Adrenal gland (tissue), 12 donors: Measurements from ENCODE around the gene RAD51. TPM values are rescaled to one million over a fixed set of nuclear protein-coding genes. Genes with fewer than 3 reads are reported as not detected.

Experiments
- DNase-seq, 7 donors: peaks; one replicate each; pipeline ENCODE4 v3.0.0-alpha.2; 2019 to 2020
- H3K27ac ChIP-seq, 5 donors: fragments of 200-600 bp; sonication (generic) in 4 of 5; 1 replicate in 3 of 5; 2 replicates in 2 of 5; pipeline versions ENCODE4 v1.5.1 to v1.8.0; 2016 to 2020; ENCODE audit warnings: mild to moderate bottlenecking in 1 of 5
- H3K27me3 ChIP-seq: fragments of 200-600 bp; 2 replicates; pipeline ENCODE4 v1.8.0; 2021
- H3K36me3 ChIP-seq, 2 donors: fragments of 200-600 bp; replicated peaks in 1 of 2; 1 replicate in 1 of 2; 2 replicates in 1 of 2; pipeline versions ENCODE4 v1.5.1 to v1.8.0; 2018 to 2022
- H3K4me1 ChIP-seq, 2 donors: fragments of 200-600 bp; replicated peaks in 1 of 2; 1 replicate in 1 of 2; 2 replicates in 1 of 2; pipeline versions ENCODE4 v1.5.1 to v1.8.0; 2018 to 2021
- H3K4me3 ChIP-seq, 4 donors: fragments of 200-600 bp; sonication (generic) in 3 of 4; one replicate each; pipeline ENCODE4 v1.5.1; 2016 to 2018
- H3K9me3 ChIP-seq, 3 donors: fragments of 200-600 bp; sonication (generic) in 1 of 3; replicated peaks in 1 of 3; 1 replicate in 2 of 3; 2 replicates in 1 of 3; pipeline versions ENCODE4 v1.5.1 to v1.8.0; 2016 to 2021
- POLR2A ChIP-seq, 2 donors: fragments of 450-650 bp; IDR thresholded peaks; one replicate each; pipeline ENCODE4 v1.6.1; 2017; ENCODE audit warnings: antibody characterized with exemption in 2 of 2, mild to moderate bottlenecking in 2 of 2, moderate library complexity in 1 of 2
- WGBS, 4 donors: extraction: QIAGEN DNeasy Blood & Tissue Kit in 2 of 4; methylation state at CpG; one replicate each; pipeline versions ENCODE4 v1.1.5 to v1.1.7; 2013 to 2017; 5-methylcytosine and 5-hydroxymethylcytosine counted together
- intact Hi-C, 2 donors: fragments of 100-400 bp; cut with DNase I; formaldehyde crosslinking; loops; one replicate each; pipeline versions ENCODE4 v1.14.1 to v1.15.0; 2022 to 2023
- polyA plus RNA-seq, 3 donors: library from polyadenylated mRNA; stranded (reverse); fragments of 200-250 nt in 2 of 3; fragments of 350-450 nt in 1 of 3; fragmentation: Illumina TruSeq in 1 of 3; extraction: RNeasy Lipid Tissue Mini Kit (QIAGEN cat#74804) in 1 of 3; gene quantifications; one replicate each; pipeline ENCODE4 v1.2.3, GENCODE V29; 2013 to 2014
- total RNA-seq, 9 donors: library from RNA; depleted of rRNA in 4 of 9; stranded (reverse); fragments of >200 nt in 4 of 9; fragments of 120-200 nt in 1 of 9; fragmentation: NEBNext Ultra II Directional in 1 of 9; extraction: Animal tissue kit (Norgen Biotek cat#: 25700) in 1 of 9; gene quantifications; one replicate each; pipeline versions ENCODE4 v1.1.0 to v1.2.4, GENCODE V29; 2013 to 2023
- TF ChIP-seq, protein P1 (sequence below), 6 experiments: fragments of 450-650 bp in 4 of 6; fragments of 200-600 bp in 2 of 6; sonication (generic) in 1 of 6; IDR thresholded peaks; 1 replicate in 5 of 6; 2 replicates in 1 of 6; pipeline versions ENCODE4 v1.5.1 to v1.8.0; 2016 to 2021; ENCODE audit warnings: antibody characterized with exemption in 6 of 6, mild to moderate bottlenecking in 2 of 6, moderate library complexity in 1 of 6
- donor health status: healthy with polysubstance abuse.
- donor health status: Bipolar disorder and iron deficiency.
- donor health status: DM: yes; HTN: yes; CAD: no.
- donor health status: DM: no; HTN: no; CAD: no.
- donor health status: DM: no; HTN: no; CAD: no.
- donor health status: DM: yes; HTN: yes; CAD: no.

The RAD51 gene
- total and polyA plus RNA-seq, 12 donors = 0.47 to 5.2 (median 0.82) TPM; not detected in 3

- Histone ChIP-seq H3K4me1 (peaks cover 0 to 18% of the 10 kb centered on the region in 2 donors), H3K27me3 (no peaks in the 10 kb centered on the region), H3K27ac (no peak overlapping the region), H3K9me3 (no peaks in the 10 kb centered on the region), H3K36me3 (peaks cover 0 to 29% of the 10 kb centered on the region in 2 donors), H3K4me3 (no peak overlapping the region)
- intact Hi-C loops = no loop called here
- WGBS, 4 donors = 94 to 98% (median 95%) methylated on average over 11 to 12 of the region's 12 CpGs
- DNase-seq = no peak
- TF ChIP-seq, protein P1, sequence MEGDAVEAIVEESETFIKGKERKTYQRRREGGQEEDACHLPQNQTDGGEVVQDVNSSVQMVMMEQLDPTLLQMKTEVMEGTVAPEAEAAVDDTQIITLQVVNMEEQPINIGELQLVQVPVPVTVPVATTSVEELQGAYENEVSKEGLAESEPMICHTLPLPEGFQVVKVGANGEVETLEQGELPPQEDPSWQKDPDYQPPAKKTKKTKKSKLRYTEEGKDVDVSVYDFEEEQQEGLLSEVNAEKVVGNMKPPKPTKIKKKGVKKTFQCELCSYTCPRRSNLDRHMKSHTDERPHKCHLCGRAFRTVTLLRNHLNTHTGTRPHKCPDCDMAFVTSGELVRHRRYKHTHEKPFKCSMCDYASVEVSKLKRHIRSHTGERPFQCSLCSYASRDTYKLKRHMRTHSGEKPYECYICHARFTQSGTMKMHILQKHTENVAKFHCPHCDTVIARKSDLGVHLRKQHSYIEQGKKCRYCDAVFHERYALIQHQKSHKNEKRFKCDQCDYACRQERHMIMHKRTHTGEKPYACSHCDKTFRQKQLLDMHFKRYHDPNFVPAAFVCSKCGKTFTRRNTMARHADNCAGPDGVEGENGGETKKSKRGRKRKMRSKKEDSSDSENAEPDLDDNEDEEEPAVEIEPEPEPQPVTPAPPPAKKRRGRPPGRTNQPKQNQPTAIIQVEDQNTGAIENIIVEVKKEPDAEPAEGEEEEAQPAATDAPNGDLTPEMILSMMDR (IDR thresholded peaks at IDR 0.05) = no peak
- no peak for TF ChIP-seq POLR2A (IDR thresholded peaks at IDR 0.05)
Observed at GRCh38 chr15:40751745-40752144, 56.8 kb downstream of the RAD51 start.

DNA sequence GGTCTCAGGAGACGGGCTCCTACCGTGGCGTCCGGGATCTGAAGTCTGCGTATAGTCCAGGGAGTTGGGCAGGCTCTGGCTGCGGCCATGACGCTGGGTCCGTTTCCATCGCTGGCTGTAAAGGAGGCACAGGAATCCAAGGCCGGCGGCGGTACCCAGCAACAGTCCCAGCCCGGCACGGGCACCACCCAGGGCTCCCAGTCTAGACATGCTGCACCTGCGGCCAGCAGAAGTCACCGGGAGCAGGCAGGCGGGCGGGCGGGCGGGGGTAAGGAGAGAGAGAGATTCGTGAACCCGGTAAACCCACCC is 59.6 kb downstream of the RAD51 start:
- Histone ChIP-seq H3K9me3 (no peaks in the 10 kb centered on the region), H3K4me1 (peaks cover 0 to 18% of the 10 kb centered on the region in 2 donors), H3K27me3 (no peaks in the 10 kb centered on the region), H3K36me3 (peaks cover 0 to 17% of the 10 kb centered on the region in 2 donors), H3K27ac (peak overlapping the region in 3 of 5 donors; percentile 78 to 84 (median 81)), H3K4me3 (peak overlapping the region in 3 of 4 donors; percentile 81 to 98 (median 95))
- WGBS, 4 donors = 0 to 1% (median 0%) methylated on average over 9 to 22 of the region's 22 CpGs
- intact Hi-C loops = no loop called here
- DNase-seq = peak; percentile 32 to 61 (median 49)
- no peak for TF ChIP-seq POLR2A (IDR thresholded peaks at IDR 0.05)
- TF ChIP-seq, protein P1 (IDR thresholded peaks at IDR 0.05) = no peak

DNA sequence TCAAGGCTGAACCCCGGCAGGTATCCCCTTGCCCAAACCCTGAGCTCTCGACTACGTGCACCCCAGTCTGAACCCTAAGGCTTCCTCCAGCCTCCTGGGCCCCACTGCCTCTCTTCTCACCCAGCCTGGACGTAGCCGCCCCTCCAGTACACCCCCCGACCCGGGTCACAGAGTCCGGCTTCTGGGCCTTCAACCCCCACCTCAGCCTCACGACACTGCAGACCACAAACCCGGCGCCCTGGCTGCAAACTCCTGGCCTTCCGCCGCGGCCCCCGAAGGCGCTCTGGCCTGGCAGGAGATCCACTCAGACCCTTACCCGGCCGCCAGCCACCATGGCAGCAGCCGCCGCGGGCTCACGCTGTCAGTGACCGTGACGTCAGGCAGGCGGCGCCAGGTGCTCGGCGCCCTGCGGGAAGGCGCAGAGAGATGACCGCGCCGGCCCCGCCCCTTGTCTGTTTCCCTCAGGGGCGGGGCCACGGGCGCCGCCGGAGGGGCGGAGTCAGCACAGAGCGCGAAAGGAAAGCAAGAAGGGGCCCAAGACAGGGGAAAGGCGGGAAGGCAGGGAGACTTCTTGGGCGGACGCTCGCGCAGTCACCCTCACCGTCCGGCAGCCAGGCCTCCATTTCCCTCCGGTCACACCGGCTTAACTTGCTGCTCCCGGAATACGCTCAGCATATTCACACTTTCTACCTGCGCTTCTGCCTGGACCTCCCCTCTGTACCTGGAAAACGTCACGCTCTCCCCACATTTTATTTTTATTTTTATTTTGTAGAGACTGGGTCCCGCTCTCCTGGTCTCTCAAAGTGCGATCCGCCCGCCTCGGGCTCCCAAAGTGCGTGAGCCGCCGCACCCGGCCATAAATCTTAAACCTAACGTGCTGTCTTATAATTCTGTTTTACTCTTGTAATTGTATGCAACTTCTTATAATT is 60.2 kb downstream of the RAD51 start, which contains the start of gene RMDN3:
Gene RMDN3, minus strand, starts transcription at position 372 of the 929 bp plus-strand sequence. CDS start 471 bp downstream, outside the sequence.
- peak within 1 kb of the TSS in 4 of 5 donors; percentile 55 to 84 (median 80) for H3K27ac ChIP-seq
- H3K9me3 ChIP-seq = no peaks in the 10 kb centered on the region
- TF ChIP-seq, protein P1 (IDR thresholded peaks at IDR 0.05) = no peak
- TF ChIP-seq POLR2A (IDR thresholded peaks at IDR 0.05) = peak in 1 of 2 donors; percentile 56
- H3K4me1 ChIP-seq = peaks cover 0 to 18% of the 10 kb centered on the region in 2 donors
- H3K36me3 ChIP-seq = peaks cover 0 to 17% of the 10 kb centered on the region in 2 donors
- peak within 1 kb of the TSS in 3 of 4 donors; percentile 81 to 98 (median 95) for H3K4me3 ChIP-seq
- peak; percentile 89 to 95 (median 93) for DNase-seq
- intact Hi-C loops = no loop called here
- 0 to 2% (median 1%) methylated on average over 48 to 66 of the region's 66 CpGs for WGBS, 4 donors
- no peaks in the 10 kb centered on the region for H3K27me3 ChIP-seq

- 64 to 74% (median 70%) methylated on average over 10 of the region's 10 CpGs for WGBS, 4 donors
- TF ChIP-seq, protein P1 (IDR thresholded peaks at IDR 0.05) = no peak
- no peak for TF ChIP-seq POLR2A (IDR thresholded peaks at IDR 0.05)
- peak overlapping the region in 1 of 5 donors; percentile 78 for H3K27ac ChIP-seq
- H3K36me3 ChIP-seq = peaks cover 0 to 17% of the 10 kb centered on the region in 2 donors
- no peak for DNase-seq
- peaks cover 0 to 18% of the 10 kb centered on the region in 2 donors for H3K4me1 ChIP-seq
- H3K9me3 ChIP-seq = no peaks in the 10 kb centered on the region
- intact Hi-C loops = no loop called here
- peak overlapping the region in 2 of 4 donors; percentile 81 to 95 for H3K4me3 ChIP-seq
- H3K27me3 ChIP-seq = no peaks in the 10 kb centered on the region
Observed at GRCh38 chr15:40755812-40756208, 60.8 kb downstream of the RAD51 start.
